Glutamatergic neuron (in vitro differentiated cells): ENCODE results near the gene TSC22D4. TPM values are rescaled to one million over a fixed set of nuclear protein-coding genes. Genes with fewer than 3 reads are reported as not detected.
"Not testable (repeated sequence)": the region's sequence is repeated elsewhere in the genome, so short reads cannot be mapped to it uniquely, and the experiment has no call there.

Experiments used
- DNase-seq: peaks from one replicate; pipeline ENCODE4 v3.0.0; 2022
- H3K27ac Mint-ChIP-seq: one replicate; pipeline ENCODE4 v1.8.0; 2020; ENCODE audit warnings: mild to moderate bottlenecking, mixed read lengths, inconsistent platforms; ENCODE audit not compliant: unreplicated experiment
- H3K27me3 Mint-ChIP-seq: one replicate; pipeline ENCODE4 v1.8.0; 2020; ENCODE audit warnings: mild to moderate bottlenecking, moderate library complexity, mixed read lengths, inconsistent platforms; ENCODE audit not compliant: unreplicated experiment
- H3K36me3 Mint-ChIP-seq: one replicate; pipeline ENCODE4 v1.8.0; 2020; ENCODE audit warnings: mild to moderate bottlenecking, mixed read lengths, inconsistent platforms; ENCODE audit not compliant: unreplicated experiment
- H3K4me1 Mint-ChIP-seq: one replicate; pipeline ENCODE4 v1.8.0; 2020; ENCODE audit warnings: mild to moderate bottlenecking, low read depth, mixed read lengths, inconsistent platforms; ENCODE audit not compliant: unreplicated experiment
- H3K4me3 Mint-ChIP-seq: one replicate; pipeline ENCODE4 v1.8.0; 2020; ENCODE audit warnings: mild to moderate bottlenecking, mixed read lengths, inconsistent platforms; ENCODE audit not compliant: unreplicated experiment
- H3K9me3 Mint-ChIP-seq: one replicate; pipeline ENCODE4 v1.8.0; 2020; ENCODE audit warnings: mild to moderate bottlenecking, moderate library complexity, mixed read lengths, inconsistent platforms; ENCODE audit not compliant: unreplicated experiment
- total RNA-seq: library from RNA; stranded (reverse); fragmentation: NEBNext Ultra II Directional; extraction: Animal tissue kit (Norgen Biotek cat#: 25700); gene quantifications from one replicate; pipeline ENCODE4 v1.2.1, GENCODE V29; 2021; ENCODE audit not compliant: unreplicated experiment
- TF ChIP-seq, protein P1 (sequence below): fragments of 200-600 bp; sonication (generic); IDR thresholded peaks from one replicate; pipeline ENCODE4 v1.5.0; 2021; ENCODE audit not compliant: partially characterized antibody, unreplicated experiment

The TSC22D4 gene
- total RNA-seq, 1 donor from 2014 or later, result 39.6 TPM

DNA sequence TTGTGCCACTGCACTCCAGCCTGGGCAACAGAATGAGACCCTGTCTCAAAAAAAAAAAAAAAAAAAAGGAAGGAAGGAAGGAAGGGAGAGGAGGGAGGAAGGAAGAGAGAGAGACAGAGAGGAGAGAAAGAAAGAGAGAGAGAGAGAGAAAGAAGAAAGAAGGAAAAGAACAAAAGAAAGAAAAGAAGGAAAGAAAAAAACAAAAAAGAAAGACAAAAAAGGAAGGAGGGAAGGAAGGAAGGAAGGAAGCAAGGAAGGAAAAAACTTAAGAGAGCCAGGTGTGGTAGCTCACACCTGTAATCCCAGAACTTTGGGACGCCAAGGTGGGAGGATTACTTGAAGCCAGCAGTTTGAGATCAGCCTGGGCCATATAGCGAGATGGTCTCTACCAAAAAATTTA is 14.2 kb downstream of the TSC22D4 start:
- Mint-ChIP-seq H3K27me3 (peaks cover 2% of the 10 kb centered on the region), H3K9me3 (peaks cover 2% of the 10 kb centered on the region), H3K4me3 (no peak overlapping the region), H3K27ac (no peak overlapping the region), H3K36me3 (no peaks in the 10 kb centered on the region), H3K4me1 (no peaks in the 10 kb centered on the region)
- no peak for DNase-seq
- TF ChIP-seq, protein P1, sequence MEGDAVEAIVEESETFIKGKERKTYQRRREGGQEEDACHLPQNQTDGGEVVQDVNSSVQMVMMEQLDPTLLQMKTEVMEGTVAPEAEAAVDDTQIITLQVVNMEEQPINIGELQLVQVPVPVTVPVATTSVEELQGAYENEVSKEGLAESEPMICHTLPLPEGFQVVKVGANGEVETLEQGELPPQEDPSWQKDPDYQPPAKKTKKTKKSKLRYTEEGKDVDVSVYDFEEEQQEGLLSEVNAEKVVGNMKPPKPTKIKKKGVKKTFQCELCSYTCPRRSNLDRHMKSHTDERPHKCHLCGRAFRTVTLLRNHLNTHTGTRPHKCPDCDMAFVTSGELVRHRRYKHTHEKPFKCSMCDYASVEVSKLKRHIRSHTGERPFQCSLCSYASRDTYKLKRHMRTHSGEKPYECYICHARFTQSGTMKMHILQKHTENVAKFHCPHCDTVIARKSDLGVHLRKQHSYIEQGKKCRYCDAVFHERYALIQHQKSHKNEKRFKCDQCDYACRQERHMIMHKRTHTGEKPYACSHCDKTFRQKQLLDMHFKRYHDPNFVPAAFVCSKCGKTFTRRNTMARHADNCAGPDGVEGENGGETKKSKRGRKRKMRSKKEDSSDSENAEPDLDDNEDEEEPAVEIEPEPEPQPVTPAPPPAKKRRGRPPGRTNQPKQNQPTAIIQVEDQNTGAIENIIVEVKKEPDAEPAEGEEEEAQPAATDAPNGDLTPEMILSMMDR, result no peak

DNA sequence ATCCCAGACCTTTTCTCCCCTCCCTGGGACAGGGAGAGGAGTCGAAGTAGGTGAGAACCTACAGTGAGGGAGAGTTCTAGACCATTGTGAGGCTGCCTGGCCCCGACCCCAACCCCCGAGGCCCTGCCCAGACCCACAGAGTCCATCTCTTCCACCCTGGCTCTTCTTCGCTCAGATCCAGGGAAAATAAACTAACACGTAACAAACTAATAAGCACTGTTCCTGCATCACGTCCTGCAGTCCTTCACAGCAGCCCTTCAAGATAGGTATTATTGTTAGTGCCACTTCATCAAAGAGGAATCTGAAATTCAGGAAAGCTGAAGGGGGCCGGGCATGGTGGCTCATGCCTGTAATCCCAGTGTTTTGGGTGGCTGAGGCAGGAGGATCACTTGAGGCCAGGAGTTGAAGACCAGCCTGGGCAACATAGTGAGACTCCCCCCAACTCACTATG is 14.8 kb downstream of the TSC22D4 start, which contains the start of gene SPACDR:
Gene SPACDR, minus strand, starts transcription at position 51 of the 451 bp plus-strand sequence. CDS start 235 bp downstream, outside the sequence.
- no peaks in the 10 kb centered on the region for H3K4me1 Mint-ChIP-seq
- H3K4me3 Mint-ChIP-seq, result no peak within 1 kb of the TSS

DNA sequence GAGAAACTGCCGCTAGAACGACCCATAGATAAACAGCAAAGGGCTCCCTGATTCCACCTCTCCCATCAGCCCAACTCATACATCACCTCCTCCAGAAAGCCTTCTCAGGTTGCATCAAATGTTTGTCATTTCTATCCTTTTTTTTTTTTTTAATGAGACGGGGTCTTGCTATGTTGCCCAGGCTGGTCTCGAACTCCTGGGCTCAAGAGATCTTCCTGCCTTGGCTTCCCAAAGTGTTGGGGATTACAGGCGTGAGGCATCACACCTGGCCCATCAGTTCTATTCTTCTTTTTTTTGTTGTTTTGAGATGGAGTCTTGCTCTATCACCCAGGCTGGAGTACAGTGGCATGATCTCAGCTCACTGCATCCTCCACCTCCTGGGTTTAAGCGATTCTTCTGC is 22.0 kb downstream of the TSC22D4 start:
- Mint-ChIP-seq H3K9me3 (no peaks in the 10 kb centered on the region), H3K27ac (no peak overlapping the region), H3K4me3 (no peak overlapping the region), H3K36me3 (no peaks in the 10 kb centered on the region), H3K27me3 (peaks cover 1% of the 10 kb centered on the region), H3K4me1 (peaks cover 2% of the 10 kb centered on the region)
- no peak for DNase-seq
- TF ChIP-seq, protein P1, result no peak

More for the DNA sequence above, 14.8 kb downstream of the TSC22D4 start, which contains the start of gene SPACDR:
- Mint-ChIP-seq H3K27me3 (peaks cover 2% of the 10 kb centered on the region), H3K27ac (no peak within 1 kb of the TSS), H3K9me3 (peaks cover 2% of the 10 kb centered on the region), H3K36me3 (no peaks in the 10 kb centered on the region)
- DNase-seq, result no peak
- TF ChIP-seq, protein P1, result no peak

DNA sequence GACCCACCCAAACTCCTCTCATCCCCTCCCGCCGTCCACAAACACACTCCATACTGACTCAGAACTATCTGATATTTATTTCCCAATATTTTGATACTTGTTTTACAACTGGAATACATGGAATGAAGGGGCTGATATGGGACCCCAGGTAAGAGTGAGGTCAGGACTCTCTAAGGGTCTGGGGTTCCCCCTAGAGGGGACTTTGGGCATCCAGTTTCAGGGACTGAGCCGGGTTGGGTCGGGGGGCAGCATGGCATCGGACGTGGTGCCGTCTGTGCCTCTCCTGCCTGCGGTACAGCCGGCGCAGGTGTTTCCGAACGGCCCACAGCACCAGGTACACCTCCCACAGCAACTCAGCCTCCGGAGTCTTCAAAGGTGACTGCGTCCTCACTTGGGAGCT is 22.5 kb downstream of the TSC22D4 start:
- H3K4me1 Mint-ChIP-seq, result peaks cover 2% of the 10 kb centered on the region
- no peak overlapping the region for H3K27ac Mint-ChIP-seq
- H3K4me3 Mint-ChIP-seq, result no peak overlapping the region
- no peaks in the 10 kb centered on the region for H3K9me3 Mint-ChIP-seq
- H3K36me3 Mint-ChIP-seq, result no peaks in the 10 kb centered on the region
- no peak for DNase-seq
- TF ChIP-seq, protein P1, result no peak
- H3K27me3 Mint-ChIP-seq, result peaks cover 1% of the 10 kb centered on the region

DNA sequence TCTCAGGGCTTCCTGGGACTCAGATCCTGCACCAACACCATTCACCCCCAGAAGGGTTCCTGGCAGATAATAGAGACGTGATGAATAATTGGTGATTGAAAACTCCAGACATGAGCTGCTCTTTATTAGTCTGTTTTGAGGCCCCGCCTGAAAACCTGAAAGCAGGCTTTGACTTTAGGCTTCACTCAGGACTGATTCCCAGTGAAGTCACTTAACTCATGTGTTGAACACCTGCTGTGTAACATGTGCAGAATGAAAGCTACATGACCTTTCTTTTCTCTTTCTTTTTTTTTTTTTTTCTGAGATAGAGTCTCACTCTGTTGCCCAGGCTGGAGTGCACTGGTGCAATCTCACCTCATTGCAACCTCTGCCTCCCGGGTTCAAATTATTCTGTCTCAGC is 23.8 kb downstream of the TSC22D4 start:
- Mint-ChIP-seq H3K9me3 (no peaks in the 10 kb centered on the region), H3K4me1 (peaks cover 2% of the 10 kb centered on the region), H3K36me3 (no peaks in the 10 kb centered on the region), H3K27me3 (peaks cover 1% of the 10 kb centered on the region), H3K4me3 (no peak overlapping the region), H3K27ac (no peak overlapping the region)
- DNase-seq, result no peak
- TF ChIP-seq, protein P1, result no peak

DNA sequence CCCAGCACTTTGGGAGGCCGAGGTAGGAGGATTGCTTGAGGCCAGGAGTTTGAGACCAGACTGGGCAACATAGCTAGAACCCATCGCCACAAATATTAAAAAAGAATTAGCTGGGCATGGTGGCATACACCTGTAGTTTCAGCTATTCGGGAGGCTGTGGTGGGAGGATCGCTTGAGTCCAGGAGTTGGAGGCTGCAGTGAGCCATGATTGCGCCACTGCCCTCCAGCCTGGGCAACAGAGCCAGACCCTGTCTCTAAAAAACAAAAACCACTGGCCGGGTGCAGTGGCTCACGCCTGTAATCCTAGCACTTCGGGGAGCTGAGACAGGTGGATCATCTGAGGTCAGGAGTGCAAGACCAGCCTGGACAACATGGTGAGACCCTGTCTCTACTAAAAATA is 25.2 kb downstream of the TSC22D4 start:
- not testable (repeated sequence) for H3K9me3 Mint-ChIP-seq, H3K36me3 Mint-ChIP-seq, H3K4me1 Mint-ChIP-seq, H3K4me3 Mint-ChIP-seq, H3K27me3 Mint-ChIP-seq, DNase-seq, H3K27ac Mint-ChIP-seq
